ENCODE data around the gene ROR1.

- TF ChIP-seq CTCF (IDR thresholded peaks at IDR 0.05) (no peak), POLR2A (IDR thresholded peaks at IDR 0.05) (no peak)
Measured at GRCh38 chr1:63908016-63908415, 134.2 kb downstream of the ROR1 start.

All from testis (tissue), 2 donors.